KG1 (cell line): ENCODE data around the gene ABCG8.

Source experiments
- DNase-seq: peaks from one replicate; lab custom pipeline; 2025; lab: John Stamatoyannopoulos, UW

The ABCG8 gene

DNA sequence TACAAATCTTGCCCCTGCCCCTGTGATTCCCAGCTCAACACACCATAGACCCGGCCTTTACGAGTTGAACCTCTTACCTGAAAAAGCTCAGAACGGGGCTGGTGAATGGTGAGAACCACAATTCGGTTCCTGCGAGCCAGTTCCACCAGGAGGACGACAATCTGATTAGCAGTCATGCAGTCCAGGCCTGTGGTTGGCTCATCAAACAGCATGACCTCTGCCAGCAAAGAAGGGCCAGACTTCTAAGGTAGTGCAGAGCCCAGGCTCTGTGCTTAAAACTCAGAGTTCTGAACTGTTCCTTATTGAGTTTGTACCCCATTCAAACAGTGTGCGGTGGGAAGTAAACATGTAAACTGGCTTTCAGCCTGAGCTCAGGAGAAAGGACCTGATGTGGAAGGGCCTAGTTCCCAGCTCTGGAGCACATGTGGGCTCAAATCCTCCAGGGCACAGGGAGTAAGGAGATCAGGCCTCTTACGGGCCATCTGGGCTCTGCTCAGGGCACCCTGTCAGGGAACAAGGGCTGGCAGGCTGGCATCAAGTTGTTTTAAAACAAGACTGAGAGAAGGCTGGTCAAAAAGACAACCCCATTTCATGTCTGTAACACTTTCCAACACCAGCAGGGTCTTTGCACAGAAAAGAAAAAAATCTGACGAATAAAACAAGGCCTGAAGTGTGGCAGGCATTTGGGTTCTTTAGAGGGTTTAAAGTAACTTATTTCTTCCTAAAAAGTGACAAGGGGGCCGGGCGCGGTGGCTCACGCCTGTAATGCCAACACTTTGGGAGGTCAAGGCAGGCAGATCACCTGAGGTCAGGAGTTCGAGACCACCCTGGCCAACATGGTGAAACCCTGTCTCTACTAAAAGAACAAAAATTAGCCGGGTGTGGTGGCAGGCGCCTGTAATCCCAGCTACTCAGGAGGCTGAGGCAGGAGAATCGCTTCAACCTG lies 12.2 kb upstream of the ABCG8 start:
- no peak for DNase-seq

DNA sequence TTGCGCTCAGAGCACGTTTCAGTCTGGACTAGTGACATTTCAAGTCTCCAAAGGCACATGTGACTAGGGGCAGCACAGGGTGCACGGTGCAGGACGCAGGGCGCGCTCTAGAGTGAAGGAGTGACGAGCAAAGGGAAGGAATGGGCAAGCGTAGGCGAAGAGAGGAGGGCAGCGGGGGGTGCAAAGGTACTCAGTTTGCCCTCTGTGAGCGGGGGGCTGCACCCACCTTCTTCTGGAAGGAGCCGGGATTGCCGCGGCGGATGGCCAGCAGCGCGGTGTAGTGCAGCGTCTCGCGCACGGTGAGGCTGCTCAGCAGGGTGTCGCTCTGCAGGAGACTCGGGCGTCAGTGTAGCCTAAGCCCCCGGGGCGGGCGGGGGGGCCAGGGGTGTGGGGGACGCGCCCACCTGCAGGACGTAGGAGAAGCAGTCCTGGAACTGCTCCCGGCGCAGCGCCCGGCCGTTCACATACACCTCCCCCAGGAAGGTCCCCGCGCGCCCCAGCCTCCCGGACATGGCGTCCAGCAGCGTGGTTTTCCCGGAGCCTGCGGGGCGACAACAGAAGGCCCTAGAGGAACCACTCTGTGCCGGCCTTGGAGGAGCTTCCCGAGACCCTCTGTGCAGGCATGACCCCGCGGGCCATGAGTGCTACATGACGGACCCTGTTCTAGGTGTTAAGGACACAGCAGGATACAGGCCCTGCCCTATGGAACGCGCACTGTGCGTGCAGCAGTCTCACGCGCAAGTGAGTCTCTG lies 7.1 kb upstream of the ABCG8 start:
- DNase-seq, result no peak

DNA sequence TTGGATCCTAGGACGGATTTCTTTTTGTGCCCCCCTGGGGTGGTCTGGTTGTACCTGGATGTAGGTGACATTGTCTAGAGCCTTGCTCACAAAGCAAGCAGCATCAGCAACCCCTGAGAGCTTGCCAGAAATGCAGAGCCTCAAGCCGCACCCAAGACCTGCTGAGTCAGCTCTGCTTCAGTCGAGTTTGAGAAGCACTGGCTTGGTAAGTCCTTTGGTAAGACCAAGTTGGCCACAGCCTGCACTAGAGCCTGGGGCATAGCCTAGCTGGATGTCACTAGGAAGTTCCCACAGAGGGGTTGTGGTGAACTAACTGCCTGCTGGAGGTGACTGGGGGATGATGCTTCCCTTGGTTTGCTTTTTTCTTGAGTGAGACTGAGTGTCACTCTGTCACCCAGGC lies 6.3 kb upstream of the ABCG8 start:
- DNase-seq, result no peak

DNA sequence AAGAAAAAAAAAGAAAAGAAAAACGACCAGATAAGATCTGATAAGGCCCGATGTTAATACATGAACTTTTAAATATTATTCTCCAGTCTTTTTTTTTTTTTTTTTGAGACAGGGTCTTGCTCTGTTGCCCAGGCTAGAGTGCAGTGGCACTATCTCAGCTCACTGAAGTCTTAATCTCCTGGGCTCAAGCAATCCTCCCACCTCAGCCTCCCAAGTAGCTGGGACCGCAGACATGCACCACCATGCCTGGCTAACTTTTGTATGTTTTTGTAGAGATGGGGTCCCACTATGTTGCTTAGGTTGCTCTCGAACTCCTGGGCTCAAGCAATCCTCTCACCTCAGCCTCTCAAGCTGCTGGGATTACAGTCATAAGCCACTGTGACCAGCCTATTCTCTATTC lies 1.7 kb upstream of the ABCG8 start:
- DNase-seq, result no peak

DNA sequence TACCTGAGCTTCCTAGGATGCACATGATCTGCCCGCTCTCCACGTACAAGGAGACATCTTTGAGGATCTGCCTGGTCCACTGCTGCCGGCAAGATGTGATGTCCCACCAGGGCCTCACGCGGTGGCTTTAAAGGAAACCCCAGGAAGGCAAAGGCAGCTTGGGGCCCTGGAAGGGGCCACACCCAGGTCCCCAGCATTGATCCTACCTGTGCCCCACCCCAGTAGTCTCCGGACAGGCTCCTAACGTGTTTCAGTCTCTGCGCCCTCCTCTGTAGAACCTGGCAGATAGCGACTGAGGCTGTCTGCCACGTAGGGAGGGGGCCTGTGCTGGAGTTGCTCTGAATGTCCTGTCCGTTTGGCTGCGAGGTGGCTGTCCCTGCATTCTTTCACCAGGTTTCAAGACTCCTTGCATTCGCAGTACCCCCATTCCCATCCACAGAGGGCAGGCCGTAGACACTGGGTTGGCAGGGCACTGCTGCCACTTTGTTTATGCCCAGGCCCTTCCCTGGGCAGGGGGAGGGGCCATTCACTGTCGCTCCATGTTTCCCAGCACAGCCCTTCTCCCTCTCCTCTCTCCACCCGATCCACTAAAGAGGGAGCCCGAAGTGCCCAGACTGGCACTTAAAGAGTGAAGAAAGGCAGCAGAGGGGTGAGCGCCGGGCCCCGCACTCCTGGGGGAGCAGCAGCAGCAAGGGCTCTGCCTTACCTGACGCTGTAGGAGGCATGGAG lies 776 bp upstream of the ABCG8 start:
- no peak for DNase-seq

DNA sequence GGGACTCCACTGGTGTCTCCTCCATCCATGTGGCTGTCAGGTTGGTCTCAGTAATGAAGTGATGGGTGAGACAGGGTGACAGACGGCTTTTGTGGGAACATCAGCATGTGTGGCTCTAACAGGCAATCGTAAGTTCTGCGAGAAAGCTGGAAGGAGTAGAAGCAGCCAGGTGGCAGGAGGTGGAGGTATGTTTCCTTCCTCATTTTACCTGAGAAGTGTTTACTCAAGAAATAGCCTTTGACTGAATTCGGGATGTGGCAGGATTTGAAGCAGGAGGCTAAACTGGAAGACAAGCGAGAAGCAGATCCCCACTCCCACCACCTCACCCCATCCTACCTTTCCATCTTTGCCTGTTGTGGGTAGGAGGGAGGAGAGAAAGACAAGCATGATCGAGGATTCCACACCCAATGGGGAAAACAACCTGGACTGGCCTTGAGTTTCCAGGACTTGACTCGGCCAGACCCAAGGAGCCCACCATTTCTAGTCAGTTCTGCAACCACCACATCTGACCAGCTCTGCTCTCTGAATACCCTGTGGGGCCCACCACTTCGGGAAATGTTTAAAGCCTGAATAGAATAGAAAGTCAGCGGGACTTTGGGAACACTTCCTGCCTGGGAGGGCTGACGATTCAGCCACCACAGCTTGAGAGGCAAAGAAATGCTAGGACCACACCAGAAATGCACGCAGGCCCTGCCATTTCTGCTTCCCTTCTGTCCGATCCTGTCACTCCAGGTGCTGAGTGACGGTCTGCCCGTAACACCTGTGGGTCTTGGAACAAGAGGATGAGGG lies 1.2 kb downstream of the ABCG8 start:
- no peak for DNase-seq

DNA sequence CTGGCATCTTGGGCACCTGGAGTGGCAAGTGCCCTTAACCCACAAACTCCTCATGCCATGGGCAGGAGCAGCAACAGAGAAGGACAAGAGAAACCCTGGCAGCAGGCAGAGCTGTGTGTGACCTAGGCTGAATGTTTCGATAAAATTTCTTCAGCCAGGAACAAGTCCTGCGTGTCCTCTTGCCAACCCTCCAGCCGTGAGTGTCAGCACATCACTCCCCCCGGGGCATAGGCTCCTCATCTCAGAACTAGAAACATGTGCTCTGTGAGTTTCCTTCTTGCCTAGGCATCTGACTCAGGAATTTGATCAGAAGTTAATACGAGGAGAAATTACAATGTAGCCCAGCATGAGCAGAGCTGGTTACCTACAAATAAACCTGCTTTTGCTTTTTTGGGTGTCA lies 2.2 kb downstream of the ABCG8 start:
- DNase-seq, result no peak

DNA sequence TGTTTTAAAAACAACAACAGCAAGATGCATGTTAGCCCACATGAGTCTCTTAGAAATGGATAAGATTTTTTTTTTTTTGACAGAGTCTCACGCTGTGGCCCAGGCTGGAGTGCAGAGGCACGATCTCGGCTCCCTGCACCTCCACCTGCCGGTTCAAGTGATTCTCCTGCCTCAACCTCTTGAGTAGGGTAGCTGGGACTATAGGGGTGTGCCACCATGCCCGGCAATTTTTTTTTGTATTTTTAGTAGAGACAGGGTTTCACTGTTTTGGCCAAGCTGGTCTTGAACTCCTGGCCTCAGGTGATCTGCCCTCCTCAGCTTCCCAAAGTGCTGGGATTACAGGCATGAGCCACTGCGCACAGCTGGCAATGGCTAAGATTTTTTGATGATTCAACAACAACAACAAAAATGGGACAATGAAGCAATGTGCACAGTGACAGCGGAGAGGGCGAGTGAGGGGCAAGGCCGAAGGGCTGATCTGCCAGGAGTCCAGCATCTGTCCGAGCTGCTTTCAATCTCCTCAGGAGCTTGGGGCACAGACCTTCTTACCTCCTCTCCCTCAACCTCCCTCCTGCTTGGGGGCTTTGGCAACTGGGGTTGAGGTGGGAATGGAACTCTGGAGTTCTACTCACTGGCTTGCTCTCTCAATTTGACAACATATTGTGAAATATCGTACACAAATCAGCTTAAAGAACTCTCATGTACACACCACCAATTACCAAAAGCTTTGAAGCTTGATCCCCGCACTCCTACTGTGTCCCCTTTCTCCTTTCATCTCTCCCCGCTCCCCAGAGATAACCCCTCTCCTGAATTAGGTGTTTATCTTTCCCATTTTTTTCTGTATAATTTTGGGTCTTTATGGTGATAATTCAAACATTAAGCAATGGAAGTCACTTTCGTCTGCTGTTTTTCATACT lies 3.4 kb downstream of the ABCG8 start:
- no peak for DNase-seq

DNA sequence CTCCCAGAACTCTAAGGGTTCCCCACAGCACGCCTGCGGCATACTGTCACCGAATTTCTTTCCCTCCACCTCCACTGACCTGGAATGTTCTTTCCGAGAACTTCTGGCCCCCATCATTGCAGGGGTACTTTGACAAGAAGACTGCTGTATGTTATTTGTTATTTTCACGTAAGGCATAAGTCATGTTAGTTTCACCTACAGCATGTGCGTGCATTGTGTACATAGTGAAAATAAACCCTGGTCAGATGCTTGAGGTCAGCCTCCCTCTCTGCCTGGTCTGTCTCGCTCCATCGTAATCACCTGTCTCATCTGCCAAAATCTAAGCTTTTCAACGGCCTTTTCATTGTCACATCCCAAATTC lies 4.1 kb downstream of the ABCG8 start:
- no peak for DNase-seq

DNA sequence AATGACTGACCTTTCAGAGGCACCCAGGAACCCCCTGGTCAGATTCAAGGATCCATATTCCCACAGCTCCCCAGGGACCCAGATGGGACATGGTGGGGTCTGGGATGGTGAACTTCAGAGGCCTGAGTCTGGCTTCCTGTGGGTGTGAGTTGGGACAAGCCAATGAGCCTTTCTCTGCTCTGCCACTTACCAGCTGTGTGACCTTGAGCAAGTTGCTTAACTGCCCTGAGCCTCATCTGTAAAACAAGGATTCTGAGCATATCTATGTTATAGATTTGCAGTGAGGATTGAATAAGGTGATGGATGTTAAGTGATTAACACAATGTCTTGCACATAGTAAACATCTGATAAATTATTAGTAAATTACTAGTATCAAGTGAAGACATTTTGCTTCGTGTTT lies 6.4 kb downstream of the ABCG8 start:
- DNase-seq, result no peak

DNA sequence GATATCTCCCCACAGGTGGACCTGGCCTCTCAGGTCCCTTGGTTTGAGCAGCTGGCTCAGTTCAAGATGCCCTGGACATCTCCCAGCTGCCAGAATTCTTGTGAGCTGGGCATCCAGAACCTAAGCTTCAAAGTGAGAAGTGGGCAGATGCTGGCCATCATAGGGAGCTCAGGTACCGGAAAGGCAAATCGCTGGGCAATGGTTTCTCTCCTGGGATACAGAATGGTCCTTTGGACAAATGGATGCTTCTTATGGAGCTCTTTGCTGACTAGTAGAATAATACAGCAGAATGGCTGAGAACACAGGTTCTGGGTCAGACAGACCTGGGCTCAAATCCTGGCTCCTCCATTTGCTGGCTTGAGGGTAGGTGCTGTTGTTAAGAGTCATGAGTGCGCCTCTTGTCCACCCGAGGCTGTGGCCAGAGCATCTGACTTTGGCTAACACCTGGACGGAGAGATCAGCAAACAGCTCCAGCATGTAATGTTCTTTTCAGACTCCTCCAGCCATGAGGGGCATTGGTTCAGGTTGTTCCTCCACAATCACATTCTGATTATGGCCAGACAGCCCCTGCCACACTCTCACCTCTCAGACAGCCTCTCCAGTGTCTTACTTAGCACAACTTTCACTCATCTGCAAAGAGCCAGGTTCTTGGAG lies 7.5 kb downstream of the ABCG8 start:
- DNase-seq, result no peak

DNA sequence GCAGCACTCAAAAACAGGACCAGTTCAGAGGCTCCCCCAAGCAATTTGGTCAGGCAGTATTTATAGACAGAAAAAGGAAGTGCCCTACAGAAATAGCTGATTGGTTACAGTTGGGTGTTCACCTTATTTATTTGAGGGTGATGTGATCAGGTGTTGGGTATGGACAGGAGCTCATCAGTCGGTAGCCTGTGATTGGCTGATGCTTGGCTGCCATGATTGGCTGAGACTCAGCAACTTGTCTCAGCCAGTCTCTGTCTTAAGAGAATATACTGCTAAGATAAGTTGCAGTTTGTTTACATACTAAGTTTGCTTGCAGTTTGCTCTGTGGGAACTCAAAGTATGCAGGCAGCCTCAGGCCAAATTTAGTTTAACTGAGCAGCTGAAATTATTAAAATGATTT lies 9.4 kb downstream of the ABCG8 start:
- DNase-seq, result no peak

DNA sequence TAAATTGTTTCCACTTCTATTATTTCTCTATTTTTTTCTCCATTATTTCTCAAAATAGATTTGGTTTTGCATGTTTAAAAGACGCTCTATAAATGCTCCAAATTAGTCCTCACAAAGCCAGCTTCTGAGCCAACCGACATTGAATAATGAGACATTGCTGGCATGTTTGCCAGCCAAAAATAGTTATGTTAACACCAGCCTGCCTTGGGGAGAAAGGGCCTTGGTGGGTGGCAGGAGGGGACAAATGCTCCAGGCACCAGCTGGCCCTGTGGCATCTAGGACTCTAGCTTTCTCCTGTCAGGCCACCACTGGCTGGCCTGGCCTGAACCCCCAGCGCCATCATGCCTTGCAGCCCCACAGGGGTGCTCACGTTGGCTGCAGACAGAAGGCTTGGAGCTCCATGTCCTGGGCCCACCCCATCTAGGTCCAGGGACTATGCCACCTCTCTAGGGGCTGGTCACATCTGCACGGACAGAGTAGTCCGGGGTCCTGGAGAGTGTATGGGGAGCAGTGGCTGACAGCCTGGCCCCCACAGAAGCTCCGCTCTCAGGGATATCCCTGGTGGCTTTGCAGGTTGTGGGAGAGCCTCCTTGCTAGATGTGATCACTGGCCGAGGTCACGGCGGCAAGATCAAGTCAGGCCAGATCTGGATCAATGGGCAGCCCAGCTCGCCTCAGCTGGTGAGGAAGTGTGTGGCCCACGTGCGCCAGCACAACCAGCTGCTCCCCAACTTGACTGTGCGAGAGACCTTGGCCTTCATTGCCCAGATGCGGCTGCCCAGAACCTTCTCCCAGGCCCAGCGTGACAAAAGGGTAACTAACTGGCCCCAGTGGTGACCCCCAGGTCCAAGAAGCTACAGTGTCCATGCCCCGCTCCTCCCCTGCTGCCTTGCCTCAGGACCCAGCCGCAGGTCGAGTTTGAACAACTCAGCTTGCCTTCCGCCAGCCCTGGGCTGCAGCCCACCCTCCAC lies 12.5 kb downstream of the ABCG8 start:
- no peak for DNase-seq

DNA sequence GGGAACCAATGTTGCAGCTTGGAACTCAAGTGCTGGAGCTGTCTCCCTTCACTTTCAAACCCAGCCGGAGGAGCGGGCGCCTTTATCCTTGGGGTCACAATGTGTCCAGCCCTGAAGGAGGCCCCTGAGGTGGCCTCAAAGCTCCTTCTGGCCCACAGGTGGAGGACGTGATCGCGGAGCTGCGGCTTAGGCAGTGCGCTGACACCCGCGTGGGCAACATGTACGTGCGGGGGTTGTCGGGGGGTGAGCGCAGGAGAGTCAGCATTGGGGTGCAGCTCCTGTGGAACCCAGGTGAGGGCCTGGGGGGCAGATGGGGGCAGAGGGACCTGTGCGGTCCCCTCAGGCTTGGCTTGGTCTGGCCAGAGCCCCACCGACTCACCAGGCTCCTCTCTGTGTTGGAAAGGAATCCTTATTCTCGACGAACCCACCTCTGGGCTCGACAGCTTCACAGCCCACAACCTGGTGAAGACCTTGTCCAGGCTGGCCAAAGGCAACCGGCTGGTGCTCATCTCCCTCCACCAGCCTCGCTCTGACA lies 13.5 kb downstream of the ABCG8 start:
- no peak for DNase-seq

DNA sequence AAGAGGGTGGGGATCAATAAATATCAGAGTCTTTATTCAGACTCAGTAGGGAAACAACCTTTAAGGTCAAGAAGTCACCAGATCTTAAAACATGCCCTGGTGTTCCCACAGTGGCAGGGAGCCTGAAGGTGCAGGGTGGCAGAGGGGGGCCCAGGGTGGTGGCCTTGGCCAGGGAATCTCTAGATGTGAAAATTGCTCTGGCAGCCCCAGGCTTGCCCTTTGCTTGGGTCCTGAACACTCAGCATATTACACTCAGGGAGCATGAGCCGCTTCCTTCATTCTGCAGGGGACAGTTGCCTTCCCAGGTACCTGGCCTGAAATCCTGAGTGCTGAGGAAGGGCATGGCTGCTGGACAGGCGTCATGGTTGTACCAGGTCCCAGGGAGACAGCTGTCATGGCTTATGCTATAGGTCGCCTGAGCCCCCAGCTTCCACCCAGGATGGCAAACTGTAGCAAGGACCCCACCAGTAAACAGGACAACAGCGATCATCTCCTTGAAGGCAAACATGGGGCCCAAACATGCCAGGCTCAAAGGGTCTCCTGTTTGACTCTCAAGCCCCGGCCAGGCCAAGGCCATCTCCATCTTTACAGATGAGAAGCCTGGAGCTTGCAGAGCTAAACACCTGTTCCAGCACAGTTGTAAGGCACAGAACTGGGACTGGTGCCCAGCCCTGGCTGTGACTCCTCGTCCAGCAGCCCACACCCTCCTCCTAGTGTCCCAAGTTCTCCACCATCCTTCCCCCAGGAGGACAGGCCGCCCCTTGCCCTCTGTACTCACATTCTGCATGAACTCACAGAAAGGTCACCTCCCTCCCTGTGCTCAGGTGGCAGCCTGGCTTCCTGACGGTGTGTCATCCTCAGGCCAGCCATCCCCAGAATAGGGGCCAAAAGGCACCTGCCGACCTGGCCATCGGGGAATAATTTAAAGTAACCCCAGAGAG lies 14.6 kb downstream of the ABCG8 start:
- DNase-seq, result no peak

DNA sequence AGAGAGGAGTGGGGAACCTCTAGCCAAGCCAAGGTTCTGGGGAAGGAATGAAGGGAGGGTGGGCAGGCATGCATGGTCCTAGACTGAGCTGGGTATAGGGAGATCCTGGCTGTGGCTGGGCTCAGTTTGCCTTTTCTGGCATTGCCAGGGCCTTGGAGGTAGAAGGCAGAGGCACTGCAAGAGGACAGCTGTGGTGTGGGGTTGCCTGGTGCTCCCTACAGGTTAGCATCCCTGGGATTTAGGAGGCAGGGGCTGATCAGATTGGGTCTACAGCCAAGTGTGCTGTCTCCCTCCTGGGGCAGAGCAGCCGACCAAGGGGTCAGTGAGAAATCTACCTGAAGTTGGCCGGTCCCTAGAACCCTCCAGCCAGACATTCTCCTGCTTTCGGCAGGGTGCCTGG lies 15.9 kb downstream of the ABCG8 start:
- DNase-seq, result no peak

DNA sequence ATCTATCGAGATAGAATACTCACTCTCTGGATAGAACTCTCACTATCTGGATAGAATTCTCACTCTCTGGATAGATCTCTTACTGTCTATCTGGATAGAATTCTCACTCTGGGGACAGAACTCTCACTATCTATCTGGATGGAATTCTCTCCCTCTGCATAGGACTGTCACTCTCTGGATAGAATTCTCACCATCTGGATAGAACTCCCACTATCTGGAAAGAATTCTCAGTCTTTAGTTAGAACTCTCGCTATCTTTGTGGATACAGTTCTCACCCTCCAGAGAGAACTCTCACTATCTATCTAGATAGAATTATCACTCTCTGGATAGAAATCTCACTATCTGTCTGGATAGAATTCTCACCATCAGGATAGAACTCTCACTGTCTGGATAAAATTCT lies 16.5 kb downstream of the ABCG8 start:
- no peak for DNase-seq

DNA sequence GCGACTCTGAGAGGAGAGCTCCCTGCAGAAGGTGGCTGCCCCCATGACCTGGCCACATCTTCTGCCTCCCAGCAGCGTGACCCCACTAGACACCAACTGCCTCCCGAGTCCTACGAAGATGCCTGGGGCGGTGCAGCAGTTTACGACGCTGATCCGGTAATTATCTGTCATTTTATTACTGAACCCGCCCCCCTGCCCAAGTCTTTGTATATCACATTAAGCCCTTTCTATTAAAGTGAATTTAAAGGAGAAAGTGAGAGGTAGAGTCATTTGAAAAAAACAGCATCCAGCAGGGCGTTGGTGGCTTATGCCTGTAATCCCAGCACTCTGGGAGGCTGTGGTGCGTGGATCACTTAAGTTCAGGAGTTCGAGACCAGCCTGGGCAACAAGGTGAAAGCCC lies 33.4 kb downstream of the ABCG8 start:
- DNase-seq, result no peak
